Stimulated activated CD4-positive, alpha-beta T cell treated with anti-CD3 and anti-CD28 coated beads, Interleukin-1b, Interleukin-23, amount 100 ng/mL, for 48 hours (primary cell): ENCODE results near the gene TESMIN.

Source experiments
- DNase-seq: peaks from one replicate; pipeline ENCODE4 v3.0.0-alpha.2; 2020

Gene TESMIN

DNA sequence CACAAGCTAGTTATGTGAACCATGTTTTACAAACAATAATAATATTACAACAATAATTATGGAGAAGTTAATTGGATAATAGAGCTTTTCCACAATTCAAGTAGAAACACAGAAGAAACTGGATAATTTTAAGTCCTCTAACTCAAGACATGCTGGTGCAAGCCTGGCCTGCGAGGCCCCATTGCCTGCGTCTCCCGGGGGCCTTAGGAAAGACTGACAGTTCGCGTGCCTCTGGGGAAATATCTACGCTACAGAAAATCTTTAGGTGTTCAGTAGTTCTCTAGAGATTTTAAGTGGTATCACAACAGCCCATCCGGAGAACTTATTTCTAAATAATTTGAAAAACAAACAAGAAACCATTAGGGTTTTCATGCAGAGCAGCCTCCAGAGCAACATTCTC lies 43.8 kb downstream of the TESMIN start:
- no peak for DNase-seq

DNA sequence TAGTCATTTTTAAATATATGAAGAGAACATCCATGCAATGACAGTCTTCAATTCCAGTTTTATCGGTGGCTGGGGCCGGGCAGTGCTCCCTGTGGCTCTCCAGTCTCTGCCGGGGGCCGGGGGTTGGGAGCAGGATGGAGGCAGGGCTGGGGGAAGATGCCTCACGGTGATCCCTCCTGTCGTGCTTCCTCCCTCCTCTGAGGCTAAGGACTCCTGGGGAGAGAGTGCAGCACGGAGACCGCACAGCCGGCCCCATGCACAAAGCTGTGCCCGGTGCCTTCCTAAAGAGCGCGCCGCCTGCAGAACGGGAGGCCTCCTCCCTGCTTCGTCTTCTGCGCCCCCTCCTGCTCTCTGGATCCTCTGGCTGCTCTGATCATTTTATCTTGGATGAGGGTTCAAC lies 46.4 kb downstream of the TESMIN start:
- no peak for DNase-seq

DNA sequence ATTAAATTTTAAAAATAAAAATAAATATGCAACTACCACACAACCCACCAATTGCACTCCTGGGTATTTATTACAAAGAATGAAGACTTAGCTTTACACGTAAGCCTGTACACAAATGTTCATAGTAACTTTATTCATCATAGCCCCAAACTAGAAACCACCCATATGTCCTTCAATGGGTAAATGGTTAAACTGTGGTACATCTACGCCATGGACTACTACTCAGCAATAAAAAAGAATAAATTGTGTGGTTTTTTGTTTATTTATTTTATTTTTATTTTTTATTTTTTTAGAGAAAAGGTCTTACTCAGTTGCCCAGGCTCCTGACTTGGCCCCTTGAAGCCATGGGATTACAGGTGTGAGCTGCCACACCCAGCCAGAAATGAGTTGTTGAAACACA lies 52.3 kb downstream of the TESMIN start:
- no peak for DNase-seq

DNA sequence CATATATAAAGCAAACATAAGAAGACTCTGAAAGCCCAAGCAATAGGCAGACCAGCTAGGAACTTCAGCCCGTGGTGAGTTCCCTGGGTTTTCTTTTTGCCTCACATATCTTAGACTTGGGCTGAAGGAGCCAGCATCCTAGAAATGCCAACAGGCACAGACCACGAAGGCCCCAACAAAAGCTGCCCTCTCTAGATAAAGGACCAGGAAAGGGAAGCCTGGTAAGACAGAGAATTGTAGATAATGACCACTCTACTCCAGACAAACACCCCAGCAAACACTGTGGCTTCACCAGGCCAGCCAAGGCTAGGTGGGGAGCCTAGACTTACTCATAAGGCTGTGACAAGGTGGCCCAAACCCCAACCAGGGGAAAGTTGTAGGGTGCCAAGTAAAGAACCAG lies 55.8 kb downstream of the TESMIN start:
- no peak for DNase-seq

DNA sequence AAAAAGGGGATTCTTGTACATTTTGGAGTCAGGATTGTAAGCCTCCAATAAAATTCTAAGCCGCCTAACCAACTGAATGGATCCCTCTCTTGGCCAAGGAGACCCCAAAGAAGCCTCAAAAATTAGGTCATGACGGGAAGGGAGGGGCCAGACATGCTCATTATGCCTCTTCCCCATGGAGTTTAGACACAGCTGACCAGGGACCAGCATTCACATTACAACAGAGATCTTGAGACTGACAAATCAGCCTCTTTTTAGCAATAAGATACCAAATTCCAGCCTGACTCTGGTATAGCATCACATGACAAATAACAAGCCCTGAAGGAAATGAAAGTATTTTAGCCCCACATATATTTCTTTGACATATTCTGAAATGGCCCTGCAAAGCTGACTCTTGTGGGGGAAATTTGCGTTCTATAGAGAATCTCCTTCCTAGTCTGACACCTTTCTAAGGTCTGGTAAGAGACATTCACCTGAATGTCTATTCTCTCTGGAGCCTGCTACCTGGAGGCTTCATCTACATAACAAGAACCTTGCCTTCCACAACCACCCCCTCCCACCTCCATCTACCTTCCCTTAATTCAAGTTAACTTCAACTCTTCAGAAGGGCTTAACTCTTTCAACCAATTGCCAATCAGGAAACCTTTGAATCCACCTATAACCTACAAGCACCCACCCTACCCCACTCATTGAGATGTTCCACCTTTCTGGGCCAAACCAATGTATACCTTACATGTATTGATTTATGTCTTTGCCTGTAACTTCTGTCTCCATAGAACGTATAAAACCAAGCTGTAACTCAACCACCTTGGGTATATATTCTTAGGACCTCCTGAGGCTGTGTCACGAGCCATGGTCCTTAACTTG lies 56.7 kb downstream of the TESMIN start:
- DNase-seq, result no peak

DNA sequence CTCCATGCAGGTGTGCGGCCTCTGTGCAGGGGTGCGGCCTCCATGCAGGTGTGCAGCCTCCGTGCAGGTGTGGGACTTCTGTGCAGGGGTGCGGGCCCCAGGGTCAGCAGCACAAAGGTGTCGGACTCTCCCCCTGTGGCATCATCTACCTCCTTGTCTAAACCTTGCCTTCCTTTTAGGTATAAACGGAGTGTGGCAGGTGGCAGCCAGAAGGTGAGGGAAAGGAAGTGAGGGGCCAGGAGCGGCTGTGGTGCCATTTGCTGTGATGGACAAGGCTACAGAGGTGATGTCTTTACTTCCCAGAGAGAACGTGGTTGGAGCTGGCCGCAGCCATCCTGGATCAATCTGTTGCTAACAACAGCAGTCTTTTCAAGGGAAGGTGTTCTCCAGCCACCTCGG lies 57.8 kb downstream of the TESMIN start:
- DNase-seq, result no peak

DNA sequence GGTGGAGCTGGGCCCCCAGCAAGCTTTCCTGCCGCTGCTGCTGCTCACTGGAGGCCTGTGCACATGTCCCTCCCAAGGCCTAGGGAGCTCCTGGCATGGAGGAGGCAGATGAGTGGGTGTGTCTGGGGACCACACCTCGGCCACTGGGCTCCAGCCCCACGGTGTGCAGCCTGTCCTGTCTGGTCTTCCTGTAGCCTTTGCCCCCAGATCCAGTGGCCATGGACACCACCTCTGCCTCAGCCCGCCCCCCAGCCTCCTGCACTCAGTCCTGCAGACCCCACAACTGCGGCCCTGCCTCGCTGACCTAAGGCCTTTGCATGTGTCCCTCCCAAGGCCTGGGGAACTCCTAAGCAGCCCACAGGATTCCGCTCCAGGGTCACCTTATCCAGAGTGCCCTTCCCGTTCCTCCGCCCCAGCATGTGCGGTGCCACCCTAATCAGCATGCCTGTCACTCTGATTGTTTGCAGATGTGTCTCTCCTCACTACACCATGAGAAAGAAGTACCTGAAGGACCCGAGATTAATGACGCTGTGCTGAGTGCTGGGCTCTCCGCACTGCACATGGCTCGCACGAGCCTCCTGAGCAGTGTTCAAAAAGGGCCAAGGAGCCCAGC lies 58.3 kb downstream of the TESMIN start:
- DNase-seq, result no peak

DNA sequence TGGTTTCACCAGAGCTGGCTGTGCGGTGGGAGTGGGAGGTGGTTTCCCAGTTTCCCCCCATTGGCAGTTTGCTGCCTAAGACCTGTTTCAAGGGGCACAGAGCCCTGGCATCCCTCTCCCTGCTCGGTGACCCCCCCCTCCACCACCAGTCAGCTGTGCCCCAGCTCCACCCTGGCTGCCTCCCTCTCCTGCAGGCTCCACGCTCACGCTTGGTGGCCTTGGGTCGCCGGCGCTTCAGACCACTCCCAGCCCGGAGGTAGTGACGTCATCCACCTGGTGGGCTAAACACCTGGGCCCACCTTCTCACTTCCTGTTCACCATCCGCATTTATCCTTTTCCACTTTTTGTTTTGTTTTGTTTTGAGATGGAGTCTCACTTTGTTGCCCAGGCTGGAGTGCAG lies 59.2 kb downstream of the TESMIN start:
- DNase-seq, result no peak

DNA sequence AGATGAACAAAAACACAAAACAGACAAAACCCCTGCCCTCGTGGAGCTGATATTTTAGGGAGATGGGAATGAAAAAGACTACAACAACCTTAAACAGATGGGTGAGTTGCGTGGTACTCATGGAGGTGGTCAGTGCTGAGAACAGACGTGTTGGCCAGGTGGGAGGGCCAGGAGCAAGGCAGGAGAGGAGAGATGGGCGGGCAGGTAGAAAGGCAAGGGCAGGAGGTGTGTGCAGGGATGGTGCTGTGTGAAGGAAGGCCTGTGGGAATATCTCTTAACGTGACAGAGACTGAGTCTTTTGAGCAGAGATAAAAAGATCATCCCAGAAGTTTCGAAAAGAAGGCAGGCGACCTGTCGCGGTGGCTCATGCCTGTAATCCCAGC lies 59.9 kb downstream of the TESMIN start:
- DNase-seq, result no peak

DNA sequence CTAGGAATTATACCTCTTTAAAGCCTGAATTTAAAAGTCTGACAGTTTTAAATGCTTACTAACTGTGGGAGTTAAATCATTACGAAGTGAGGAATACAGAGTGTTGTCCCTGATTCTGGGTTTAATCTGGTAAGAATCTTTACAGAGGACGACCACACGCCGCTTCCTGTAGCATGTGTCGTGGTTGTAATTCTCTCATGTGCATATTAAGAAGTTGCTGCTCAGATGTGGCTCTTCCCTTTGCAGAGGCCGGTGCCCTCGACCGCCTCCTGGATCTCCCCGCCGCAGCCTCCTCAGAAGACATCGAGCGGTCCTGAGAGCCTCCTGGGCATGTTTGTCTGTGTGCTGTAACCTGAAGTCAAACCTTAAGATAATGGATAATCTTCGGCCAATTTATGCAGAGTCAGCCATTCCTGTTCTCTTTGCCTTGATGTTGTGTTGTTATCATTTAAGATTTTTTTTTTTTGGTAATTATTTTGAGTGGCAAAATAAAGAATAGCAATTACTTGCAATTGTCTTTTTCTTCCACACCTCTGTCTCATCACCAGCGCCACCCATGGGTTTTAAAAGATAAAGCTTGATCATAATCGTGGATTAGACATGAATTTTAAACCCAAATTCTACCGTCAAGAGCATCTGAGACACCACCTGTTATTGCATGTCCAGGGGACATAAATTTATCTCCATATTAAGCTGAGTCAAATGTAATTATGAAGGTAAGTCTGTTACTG lies 60.5 kb downstream of the TESMIN start:
- DNase-seq, result no peak

DNA sequence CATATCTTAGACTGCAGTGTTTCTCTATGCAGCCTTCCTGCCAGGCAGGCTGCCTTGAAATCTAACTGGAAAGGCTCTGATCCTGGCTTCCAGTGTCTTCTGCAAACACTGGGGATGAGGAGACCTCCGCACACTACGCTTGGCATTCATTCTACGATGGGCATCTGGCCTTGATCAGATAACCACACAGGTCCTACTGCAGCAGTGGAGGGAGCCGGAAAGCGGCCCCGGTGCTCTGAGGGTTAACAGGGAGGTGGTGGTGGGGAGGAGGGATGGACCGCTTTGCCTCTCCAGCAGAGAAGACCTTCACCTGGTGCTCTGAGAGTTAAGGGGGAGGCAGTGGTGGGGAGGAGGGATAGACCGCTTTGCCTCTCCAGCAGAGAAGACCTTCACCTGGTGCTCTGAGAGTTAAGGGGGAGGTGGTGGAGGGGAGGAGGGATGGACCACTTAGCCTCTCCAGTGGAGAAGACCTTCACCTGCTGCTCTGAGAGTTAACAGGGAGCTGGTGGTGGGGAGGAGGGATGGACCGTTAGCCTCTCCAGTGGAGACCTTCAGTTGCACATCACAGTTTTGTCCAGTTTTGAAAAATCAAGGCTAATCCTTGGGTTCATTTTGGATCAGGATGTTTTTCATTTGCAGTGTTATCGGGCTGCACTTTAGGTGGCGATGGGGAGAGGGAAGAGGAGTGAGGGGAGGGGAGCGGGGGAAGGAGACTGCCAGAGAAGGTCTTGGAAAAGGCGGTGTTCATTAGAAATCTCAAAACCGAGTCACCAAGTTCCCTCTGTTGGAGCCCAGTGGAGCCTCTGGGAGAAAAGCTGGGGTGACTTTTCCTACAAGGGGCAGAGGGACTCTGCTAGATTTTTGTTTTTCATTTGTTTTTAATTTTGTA lies 61.3 kb downstream of the TESMIN start:
- no peak for DNase-seq

DNA sequence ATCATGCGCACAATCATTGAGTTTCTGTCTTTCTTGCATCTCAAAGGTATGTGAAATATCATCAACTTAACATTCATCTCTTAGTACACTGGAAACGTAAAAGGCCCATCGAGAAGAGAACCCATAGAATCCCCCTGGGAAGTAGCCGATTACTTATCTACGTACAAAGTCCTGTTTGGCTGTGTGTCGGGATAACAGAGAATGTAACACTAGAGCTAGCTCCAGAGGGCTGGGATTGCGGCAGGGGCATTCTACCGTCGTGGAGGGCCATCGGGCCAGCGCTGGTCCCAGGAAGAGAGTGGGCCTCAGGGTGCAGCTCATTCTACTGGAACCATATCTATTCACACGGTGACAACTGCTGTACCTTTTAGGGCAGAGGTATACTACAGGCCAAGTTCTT lies 62.4 kb downstream of the TESMIN start:
- no peak for DNase-seq

DNA sequence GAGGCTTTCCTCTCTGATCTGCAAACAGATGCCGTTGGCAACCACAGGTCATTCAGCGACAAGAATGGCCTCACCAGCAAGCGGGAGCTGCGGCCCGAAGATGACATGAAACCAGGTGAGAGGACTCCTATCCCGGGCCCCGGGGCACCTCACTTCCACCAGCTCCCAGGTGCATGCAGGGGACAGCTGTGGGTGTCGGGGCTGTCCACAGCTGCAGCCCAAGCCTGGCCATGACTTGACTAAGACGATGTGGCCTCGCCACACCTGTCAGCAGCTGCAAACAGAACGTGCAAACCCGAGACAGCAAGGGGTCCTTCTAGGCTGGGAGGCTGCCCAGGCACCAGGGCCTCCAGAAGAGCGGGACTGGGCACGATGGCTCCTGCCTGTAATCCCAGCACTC lies 63.3 kb downstream of the TESMIN start:
- DNase-seq, result no peak

DNA sequence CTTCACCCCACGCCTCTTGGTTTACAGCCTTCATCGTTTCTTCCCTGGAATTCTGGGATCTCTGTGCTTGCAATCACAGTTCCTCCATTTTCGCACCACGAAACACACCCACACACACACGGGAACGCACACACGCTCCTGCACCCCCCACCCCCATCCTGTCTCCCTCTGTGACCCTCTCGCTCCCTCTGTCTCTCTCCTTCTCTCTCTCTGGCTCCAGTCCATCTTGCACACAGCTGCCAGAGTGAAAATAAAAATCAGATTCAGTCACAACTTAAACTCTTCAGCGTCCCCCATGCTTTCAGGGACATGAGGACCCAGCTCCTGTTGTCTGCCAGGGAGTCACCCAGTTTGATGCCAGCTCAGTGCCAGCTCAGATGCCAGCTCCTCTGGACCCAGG lies 64.0 kb downstream of the TESMIN start:
- DNase-seq, result no peak

DNA sequence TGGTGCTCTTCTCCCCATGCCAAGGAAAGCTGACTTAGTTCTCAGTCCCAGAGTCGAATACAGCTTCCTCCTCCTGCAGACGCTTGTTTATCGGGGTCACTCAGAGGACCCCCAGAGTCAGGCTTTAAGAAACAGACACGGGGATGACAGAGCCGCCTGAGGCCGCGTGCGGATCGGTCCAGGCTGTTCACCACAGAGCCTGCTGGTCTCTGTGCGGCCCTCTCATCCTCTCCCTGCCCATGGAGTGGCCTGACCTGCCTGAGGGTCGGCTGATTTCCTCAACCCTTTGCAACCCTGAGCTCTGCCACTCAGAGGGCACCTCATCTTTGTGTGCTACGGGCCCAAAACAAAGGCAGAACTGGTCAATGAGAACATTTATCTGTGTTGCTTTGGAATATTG lies 64.8 kb downstream of the TESMIN start:
- DNase-seq, result no peak

DNA sequence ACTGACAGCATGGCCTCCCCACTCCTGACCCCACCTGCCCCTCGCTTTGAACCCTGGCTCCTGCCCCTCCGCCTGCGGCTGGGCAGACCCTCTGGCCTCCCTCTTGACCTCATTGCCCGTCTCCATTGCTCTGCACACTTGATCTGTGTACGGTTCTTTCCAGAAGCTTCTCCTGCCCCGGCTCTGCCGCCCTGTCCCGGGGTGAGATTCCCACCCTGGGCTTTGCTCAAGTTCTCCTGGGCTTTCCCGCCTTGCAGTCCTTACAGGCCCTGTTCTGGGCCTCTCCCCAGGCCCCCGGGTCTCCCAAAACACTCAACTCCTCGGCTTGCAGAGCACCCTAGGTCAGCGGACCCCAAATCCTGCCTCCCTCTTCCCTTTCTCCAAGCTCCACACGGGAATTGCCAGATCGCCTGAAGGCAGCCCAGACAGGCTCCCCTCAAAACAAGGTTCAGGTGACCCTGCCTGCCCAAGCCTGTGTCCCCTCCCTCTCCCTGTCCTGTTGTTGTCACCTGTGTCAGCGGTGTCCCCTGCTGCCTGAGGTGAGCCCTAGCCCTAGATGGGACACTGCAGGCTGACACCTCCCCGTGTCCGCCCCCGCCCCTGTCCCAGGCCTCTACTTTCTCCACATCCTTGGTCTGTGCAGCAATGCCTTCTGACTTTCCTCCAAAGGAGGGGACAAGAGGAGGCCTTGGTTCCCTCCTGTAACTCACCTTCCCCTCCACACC lies 65.5 kb downstream of the TESMIN start:
- DNase-seq, result no peak

DNA sequence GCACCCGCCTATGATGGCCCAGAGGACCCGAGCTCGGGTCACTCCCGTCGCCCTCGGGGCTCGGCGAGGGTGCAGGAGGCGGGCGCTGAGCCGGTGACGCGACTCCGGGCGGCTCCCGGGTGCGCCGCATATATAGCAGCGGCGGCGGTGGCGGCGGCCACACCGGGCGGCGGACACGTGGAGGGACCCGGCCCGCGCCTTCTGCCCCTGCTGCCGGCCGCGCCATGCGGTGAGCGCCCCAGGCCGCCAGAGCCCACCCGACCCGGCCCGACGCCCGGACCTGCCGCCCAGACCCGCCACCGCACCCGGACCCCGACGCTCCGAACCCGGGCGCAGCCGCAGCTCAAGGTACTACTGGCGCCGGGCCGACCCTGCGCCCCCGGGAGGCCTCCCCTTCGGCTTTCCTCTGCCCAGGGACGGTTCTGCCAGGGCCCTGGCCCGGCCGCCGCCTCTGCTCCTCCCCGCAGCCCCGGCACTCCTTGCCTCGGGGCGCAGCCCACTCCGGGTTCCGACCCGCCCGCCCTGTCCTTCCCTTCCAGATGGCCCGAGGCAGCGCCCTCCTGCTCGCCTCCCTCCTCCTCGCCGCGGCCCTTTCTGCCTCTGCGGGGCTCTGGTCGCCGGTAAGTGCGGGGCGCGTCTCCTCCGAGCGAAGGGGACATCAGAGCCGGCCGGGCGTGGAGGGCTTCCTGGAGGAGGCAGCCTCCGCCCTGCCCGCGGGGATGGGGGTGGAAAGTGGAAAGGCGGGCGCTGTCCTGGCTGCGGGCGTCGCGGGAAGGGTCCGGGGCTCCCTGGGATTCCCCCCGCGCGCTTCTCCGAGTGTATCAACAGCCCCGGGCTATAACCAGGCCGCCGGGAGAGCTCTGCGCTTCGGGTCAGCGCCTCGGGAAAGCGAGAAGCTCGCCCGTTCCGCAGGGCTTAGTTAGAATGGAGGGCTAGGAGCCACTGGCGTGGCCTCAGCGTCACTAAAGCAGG lies 66.6 kb downstream of the TESMIN start, which contains the start of gene GAL:
TSS of gene GAL (plus strand) at position 160 of the 972 bp plus-strand sequence. CDS start at position 540, 380 bp downstream.
- no peak for DNase-seq

DNA sequence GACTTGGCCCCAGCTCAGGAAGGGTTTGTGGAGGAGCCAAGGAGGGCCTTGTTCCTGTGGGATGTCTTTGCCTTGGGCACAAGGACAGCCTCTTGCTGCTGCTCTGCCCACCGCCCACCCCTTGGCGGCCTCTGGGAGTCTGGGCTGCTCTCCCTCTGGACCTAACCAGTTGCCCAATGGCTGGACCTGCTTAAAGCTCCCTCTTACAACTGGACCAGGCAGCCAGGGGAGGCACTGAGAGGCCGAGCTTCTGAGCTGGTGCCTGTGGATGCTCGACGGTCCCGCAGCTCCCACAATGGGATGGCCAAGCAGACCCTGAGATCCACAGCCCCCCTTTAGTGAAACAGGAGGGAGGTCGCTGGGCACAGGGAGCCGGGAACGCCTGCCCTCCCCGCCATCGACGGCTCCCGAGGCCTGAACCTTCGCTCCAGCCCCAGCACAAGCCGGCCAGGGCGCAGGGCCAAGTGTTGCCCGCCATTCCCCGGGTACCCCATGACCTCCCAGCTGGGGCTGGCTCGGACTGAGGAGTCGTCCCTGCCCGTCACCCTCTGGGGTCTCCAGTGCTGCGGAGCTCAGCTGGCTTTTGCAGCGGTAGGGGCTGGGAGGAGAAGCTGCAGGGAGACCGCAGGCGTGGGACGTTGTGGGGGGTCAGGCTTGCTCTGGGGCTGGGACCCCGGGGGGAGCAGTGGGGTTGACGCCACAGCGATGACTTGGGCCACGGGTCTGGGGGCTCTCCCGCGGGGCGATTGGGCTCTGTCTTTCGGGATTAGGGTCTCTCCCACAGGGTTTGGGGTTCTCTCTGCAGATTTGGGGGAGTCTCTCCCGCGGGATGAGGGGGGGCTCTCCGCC lies 67.6 kb downstream of the TESMIN start:
- DNase-seq, result no peak

DNA sequence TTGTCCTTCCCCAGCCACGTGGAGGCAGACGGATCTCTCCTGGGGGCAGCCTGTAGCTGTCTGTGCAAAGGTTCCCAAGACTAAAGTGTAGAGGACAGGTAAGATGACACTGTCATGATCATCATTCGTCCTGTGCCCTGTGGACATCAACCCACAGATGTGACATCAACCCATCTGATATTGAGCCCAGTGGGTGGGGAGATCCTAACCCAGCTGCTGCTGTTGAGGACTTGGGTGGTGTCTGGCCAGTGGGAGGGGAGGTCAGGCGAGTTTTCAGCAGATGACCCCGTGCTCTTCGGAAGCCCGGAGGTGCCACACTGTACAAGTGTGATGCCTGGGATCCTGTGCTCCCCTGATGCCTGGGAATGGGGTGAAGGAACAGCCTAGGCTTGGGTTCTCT lies 68.2 kb downstream of the TESMIN start:
- no peak for DNase-seq

DNA sequence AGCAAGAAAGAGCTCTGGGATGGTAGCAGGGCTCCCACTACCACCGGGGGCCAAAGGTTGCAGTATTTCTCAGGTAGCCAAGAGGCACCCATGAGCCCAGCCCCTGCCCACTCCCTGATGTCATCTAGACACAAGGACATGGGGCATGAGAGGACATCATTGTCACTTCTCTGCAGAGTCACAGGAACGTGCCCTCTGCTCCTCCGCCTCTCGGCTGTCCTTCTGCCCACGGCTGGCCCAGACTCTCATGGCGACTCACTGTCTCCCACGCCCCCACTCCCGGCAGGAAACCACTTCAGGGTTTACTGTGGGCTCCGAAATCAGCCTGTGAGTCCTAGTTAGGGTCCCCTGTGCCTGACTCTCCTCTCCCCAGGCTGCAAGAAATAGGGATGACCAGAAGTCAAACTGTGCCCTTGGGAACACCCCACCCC lies 68.8 kb downstream of the TESMIN start:
- no peak for DNase-seq
